Endometrial microvascular endothelial cells (primary cell): ENCODE results near the gene SFXN5. TPM values are rescaled to one million over a fixed set of nuclear protein-coding genes. Genes with fewer than 3 reads are reported as not detected.

Source experiments
- in situ Hi-C: cut with HindIII; loops from 2 replicates; pipeline ENCODE4 v1.10.0; 2017; ENCODE audit warnings: low sequenced_read_pairs, low pct_unique_long_range_greater_than_20kb; ENCODE audit errors: inconsistent ontology term
- total RNA-seq: library from RNA; depleted of rRNA; stranded (reverse); fragments of >200 nt; gene quantifications from one replicate; pipeline ENCODE4 v1.2.3, GENCODE V29; 2015; ENCODE audit errors: inconsistent ontology term

The SFXN5 gene
- total RNA-seq, 1 donor from 2014 or later = 11.9 TPM

DNA sequence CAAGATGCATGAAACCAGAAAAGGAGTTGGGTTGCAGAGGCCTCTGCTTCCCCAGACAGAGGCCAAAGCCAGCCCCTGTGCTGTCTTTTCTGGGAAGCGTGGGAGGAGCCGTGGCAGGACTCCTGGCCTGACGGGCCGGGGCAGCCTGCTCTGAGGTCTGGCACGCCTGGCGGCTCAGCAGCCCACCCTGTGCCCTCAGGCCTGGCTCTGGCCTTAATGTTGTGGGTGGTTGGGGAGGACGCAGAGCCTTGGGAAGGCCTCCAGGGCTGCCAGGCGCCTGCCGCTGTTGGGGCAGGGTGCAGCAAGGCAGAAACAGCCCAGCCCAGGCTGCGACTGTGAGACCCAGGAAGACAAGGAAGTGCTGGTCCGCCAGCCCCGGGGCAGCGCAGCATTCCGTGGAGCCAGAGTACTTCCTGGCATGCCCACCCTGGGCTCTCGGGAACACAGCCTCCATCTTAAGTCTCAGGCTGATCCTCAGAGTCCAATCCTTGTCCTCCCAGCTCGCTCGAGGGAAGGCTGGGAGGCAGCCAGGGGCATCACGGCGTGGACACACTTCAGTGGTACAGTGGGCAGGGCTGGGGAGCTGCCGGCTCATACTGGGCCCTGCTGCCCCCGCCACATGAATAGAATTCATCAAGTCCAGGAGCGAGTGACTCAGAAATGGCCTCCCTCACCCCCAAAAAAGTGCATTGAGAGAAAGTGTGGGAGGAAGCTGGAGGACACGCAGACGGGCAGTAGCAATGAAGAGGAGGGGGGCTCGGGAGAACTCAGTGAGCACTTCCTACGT is 81.5 kb downstream of the SFXN5 start:
- in situ Hi-C loops = no loop called here

DNA sequence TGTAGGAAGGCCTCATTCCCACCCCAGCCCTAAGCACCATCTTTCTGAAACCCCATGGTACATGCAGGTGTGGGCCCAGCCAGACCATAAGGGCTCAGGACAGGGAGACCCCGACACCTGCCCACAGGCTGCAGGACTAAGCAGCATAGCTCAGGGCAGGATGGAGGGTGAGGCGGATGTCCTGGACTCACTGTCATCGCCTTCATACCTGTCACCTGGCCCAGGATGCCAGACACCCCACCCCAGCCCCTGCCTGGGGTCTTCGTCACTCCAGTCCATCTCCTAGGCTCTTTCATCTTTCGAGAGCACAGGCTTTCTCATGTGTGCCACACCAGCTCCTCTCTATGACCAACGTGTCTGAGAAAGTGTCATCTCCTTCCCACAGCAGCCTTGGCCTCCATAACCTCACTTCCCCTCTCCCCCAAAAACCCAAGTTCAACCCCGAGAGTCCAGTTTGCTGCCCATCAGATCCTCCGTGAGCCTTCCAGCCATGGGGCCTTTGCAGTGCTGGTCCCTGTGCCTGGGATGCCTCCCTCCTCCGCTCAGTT is 82.7 kb downstream of the SFXN5 start:
- in situ Hi-C loops = no loop called here

- in situ Hi-C loops = no loop called here
These were observed 83.5 kb downstream of the SFXN5 start for GRCh38 chr2:72988041-72988440.

- in situ Hi-C loops = no loop called here
These were observed 85.4 kb downstream of the SFXN5 start for GRCh38 chr2:72985891-72986683.

- in situ Hi-C loops = no loop called here
These were observed 86.4 kb downstream of the SFXN5 start for GRCh38 chr2:72985136-72985535.

GRCh38 chr2:72984172-72984671 is 87.3 kb downstream of the SFXN5 start:
- in situ Hi-C loops = no loop called here

DNA sequence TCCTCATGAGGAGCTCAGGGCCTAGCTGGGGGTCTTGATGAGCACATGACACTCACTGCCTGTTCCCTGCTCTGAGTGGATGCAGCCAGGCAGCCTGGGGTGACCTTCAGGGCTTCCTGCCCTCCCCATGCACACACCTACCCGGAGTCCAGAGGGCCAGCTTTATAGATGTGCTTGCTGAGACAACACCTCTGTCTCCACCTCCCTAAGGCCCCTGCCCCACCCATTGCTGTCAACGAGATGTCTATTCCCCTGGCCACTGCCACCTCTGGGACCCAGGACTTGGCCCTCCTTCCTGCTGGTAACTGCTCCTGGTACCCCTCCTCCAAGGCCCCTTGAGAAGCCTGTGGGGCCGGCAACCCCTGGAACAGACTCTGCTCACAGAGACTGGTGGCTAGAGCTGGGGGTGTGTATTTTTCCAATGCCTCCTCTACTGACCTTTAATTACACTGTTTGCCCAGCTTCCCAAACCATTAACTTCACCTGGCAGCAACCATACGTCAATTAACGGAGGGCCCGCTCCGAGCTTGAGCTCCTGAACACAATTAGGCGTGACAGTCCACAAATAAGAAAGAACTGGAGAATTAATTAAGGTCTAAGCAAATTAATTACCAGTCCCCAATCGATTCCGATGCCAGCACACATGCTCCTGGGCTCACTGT is 87.9 kb downstream of the SFXN5 start:
- in situ Hi-C loops = no loop called here

GRCh38 chr2:72982781-72983499 is 88.6 kb downstream of the SFXN5 start:
- in situ Hi-C loops = no loop called here

DNA sequence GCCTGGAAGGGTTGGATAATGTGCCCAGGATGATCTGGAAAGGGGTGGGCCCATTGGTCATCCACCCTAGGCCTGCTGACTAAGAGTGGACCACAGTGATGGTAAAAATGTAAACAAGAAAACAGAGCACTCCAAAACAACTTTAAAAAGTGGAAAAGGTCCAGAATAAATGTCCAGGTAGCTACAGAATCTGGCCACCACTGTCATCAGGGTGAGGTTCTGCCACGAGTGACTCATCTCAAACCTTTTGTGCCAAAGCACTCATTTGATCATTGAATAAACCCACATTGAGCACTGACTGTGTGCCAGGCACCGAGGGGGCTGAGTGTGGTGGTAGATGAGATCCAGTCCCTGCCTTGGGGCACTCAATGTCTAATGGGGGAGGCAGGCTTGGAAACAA is 89.3 kb downstream of the SFXN5 start:
- in situ Hi-C loops = no loop called here

DNA sequence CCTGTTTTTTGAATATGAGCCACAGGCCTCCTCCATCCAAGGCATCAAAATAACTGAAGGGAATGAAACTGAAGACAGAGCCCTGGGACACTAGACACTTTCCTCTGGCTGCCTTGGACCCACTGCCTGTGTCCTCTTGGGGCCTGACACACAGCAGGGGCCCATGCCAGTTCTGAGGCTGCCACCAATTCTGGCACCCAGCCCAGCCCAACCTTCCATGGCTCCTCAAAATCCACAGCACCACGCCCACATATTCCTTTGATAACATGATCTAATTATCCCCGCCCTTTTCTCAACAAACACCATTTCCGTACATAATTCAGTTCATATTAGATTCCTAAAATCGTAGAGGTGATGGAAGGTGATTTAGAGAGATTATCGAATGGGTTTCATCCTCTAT is 90.0 kb downstream of the SFXN5 start:
- in situ Hi-C loops = no loop called here

DNA sequence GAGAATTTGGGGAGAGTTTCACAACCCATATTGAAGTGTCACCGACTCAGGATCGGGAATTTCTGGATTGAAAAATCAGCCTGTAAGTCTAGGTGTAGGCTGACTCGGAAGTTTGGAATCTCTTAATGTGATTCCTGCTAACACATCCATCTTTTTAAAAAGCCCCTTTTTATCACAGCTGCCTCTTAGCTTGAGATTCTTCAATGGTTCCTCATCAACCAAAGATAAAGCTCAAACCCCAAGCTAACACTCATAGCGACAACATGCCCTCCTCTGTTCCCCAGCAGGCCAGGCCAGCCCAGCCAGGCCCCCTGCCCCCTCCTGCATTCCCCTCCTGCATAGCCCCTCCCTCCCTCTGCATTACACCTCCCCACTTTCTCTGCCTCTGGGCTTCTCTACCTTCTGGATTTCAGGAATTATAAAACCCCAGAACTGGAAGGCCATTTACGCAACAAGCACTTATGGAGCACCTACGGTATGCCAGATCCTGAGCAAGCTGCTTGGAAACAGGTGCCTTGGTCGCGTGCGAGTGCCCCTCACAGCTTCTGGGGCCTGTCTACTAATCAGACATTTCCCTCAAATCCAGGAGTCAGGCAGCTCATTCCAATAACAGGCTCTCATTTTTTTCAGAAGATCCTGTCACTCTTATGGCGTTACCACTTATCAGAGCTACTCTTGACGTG is 90.8 kb downstream of the SFXN5 start:
- in situ Hi-C loops = no loop called here

DNA sequence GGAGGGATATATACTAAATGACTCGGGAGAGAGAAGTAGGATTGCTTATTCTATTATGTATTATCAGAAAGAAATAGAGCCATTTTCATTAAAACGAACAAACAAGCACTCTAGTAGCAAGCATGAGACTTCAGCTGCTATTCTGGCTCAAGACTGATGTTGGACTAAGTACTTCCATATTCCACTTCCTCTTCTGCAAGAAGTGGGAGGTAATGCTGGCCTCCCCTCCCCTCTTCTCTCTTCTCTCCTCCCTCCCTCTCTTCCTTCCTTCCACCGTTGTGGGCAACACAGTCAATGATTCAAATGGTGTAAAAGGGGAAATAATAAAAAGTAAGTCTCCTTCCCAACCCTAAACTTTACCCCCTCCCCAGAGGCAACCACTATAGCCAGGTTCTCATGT is 91.6 kb downstream of the SFXN5 start:
- in situ Hi-C loops = no loop called here

DNA sequence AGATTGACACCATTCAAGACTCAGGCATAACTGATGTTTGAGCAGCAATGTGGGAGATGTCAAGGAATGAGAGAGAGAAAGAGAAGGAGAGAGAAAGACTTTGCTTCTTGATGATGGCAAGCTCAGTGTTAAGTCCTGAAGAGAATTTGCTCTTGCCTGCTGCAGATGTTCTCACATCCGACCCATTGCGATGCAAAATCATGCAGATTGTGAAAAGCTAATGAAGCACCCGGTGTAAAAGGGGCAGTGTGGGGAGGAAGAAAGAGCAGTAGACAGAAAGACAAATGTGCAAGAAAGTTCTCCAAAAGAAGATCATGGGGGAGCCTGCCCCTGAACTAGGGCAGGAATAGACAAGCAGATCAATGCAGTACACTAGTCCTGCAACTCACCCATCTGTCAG is 96.5 kb downstream of the SFXN5 start:
- in situ Hi-C loops = no loop called here

DNA sequence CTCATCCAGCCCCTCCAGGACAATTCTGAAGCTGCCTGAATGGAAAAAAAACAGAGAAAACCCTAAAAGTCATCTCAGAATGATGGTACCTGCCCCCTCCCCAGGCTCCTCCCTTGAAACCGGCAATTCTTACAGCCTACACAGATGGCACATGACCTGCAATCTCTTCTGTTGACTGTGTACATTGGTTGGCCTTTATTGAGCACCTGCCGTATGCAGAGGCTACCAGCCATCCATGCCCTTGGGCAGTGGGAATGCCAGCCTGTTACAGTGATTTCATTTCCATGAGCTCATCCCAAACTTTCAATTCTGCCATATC is 97.1 kb downstream of the SFXN5 start:
- in situ Hi-C loops = no loop called here

DNA sequence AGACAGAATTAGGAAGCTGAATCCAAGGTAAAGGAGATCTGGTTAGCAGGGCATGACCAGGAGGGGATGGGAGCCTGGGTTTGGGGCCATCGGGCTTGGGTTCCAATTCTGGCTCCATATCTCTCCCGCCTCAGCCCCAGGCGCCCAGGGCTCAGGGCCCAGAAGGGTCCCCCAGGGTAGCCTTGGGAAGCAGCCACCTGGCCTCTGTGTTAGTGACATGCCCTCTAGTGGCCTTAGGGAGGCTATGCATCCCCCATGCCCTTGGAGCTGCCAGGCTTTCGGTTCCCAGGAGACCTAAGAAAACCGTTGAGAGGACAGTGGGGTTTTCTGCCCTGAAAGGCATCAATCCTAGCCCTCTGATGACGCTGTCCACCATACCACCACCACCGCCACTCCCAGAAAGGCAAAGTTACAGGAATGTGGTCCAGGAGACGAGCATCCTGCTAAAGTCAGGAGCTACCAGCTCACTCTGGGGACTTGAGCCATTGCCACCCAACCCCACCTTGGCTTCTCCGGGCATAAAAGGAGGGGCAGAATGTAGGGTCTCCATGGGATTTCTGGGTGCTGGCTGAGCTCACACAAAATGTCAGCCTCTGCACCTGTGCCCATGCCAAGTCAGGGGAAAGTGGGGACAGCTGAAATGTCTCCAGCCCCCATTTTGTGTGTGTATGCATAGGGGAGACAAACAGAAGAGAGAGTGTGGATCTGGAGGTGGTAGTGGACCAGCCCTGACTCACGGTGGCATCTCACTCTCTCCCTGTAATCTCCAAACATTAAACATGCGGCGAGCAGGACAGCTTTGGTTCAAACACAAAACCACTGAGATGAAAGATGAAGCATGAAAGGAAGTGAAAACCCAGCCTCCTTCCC is 97.7 kb downstream of the SFXN5 start:
- in situ Hi-C loops = no loop called here

- in situ Hi-C loops = no loop called here
These were observed 98.4 kb downstream of the SFXN5 start for GRCh38 chr2:72973137-72973535.

GRCh38 chr2:72972352-72973136 is 99.0 kb downstream of the SFXN5 start:
- in situ Hi-C loops = no loop called here
